B cell (primary cell): ENCODE results near the gene DYNC2I2.

Source experiments
- CTCF ChIP-seq: fragments of 200-600 bp; IDR thresholded peaks from one replicate; pipeline ENCODE4 v1.8.0; 2022; ENCODE audit warnings: antibody characterized with exemption, mild to moderate bottlenecking
- EZH2 ChIP-seq: IDR thresholded peaks from 2 replicates; pipeline ENCODE4 v1.6.1; 2012; ENCODE audit warnings: borderline replicate concordance, low read depth, mild to moderate bottlenecking, moderate library complexity, low read length; ENCODE audit not compliant: insufficient read depth, poor library complexity, severe bottlenecking

GRCh38 chr9:128703616-128704355 is 47.1 kb upstream of the DYNC2I2 start:
- no peak for TF ChIP-seq CTCF
- TF ChIP-seq EZH2, result no peak
